ENCODE results near the gene UCK2. TPM values are rescaled to one million over a fixed set of nuclear protein-coding genes. Genes with fewer than 3 reads are reported as not detected.

Gene UCK2
- total and polyA plus RNA-seq, 2 of the 8 experiments (the other 6 are each of a cell fraction or from before 2014, with no cell fraction given) = 103 to 109 TPM

GRCh38 chr1:165852871-165853270 is 25.5 kb downstream of the UCK2 start:
- Histone ChIP-seq H3K27me3 (replicated peaks in 1 of 4; ENCODE audit: control insufficient read depth in 3 of 4, extremely low read depth in 1 of 4, insufficient read depth in 3 of 4, low read length in 3 of 4) (no peaks in the 10 kb centered on the region), H3K4me3 (ENCODE audit: extremely low read depth in 1 of 4, insufficient read depth in 2 of 4, low read depth in 3 of 4, low read length in 4 of 4) (no peak overlapping the region), H3K79me2 (ENCODE audit: control insufficient read depth in 1 of 2, insufficient read depth in 2 of 2, low read length in 2 of 2) (peaks cover 36 to 97% of the 10 kb centered on the region in 2 experiments), H4K5ac (ENCODE audit: insufficient read length, low read depth, low read length) (no peak overlapping the region), H3K23ac (ENCODE audit: insufficient read length) (no peak overlapping the region), H3K36me3 (ENCODE audit: control insufficient read depth in 2 of 4, insufficient read depth in 4 of 4, low read length in 3 of 4) (no peaks in the 10 kb centered on the region), H2BK12ac (ENCODE audit: low read depth, low read length) (no peak overlapping the region), H3K18ac (ENCODE audit: extremely low read depth, low read length) (no peak overlapping the region), H2BK120ac (replicated peaks; ENCODE audit: low read depth, low read length) (no peak overlapping the region), H3K27ac (ENCODE audit: low read depth, low read length) (no peak overlapping the region), H3K4me1 (replicated peaks in 1 of 4; ENCODE audit: control insufficient read depth in 3 of 4, insufficient read depth in 4 of 4, low read length in 3 of 4) (peaks cover 4 to 29% (median 24%) of the 10 kb centered on the region in 4 experiments), H2AFZ (ENCODE audit: low read length) (no peak overlapping the region), H2BK15ac (ENCODE audit: low read length) (no peak overlapping the region), H2BK20ac (ENCODE audit: low read length) (no peak overlapping the region), H2BK5ac (ENCODE audit: low read depth, low read length) (no peak overlapping the region), H3K4me2 (ENCODE audit: insufficient read depth in 1 of 2, low read depth in 2 of 2, low read length in 2 of 2) (no peak overlapping the region), H3K9me3 (ENCODE audit: insufficient read depth in 2 of 2, low read depth in 1 of 2, low read length in 1 of 2) (no peaks in the 10 kb centered on the region), H4K91ac (replicated peaks; ENCODE audit: insufficient read length, low read length) (no peak overlapping the region), H3K79me1 (ENCODE audit: low read depth, low read length) (peaks cover 16% of the 10 kb centered on the region), H2AK5ac (ENCODE audit: low read depth, low read length) (no peak overlapping the region), H3K56ac (replicated peaks; ENCODE audit: insufficient read length, low read depth, low read length) (no peak overlapping the region), H3K4ac (replicated peaks; ENCODE audit: insufficient read length, low read depth, low read length) (no peak overlapping the region), H3K23me2 (ENCODE audit: low read depth, low read length) (no peaks in the 10 kb centered on the region), H3K14ac (ENCODE audit: insufficient read length) (no peak overlapping the region), H4K8ac (ENCODE audit: extremely low read depth, insufficient read depth, low read length) (no peak overlapping the region), H3K9ac (replicated peaks in 1 of 4; ENCODE audit: extremely low read depth in 1 of 4, low read depth in 3 of 4, low read length in 3 of 4) (no peak overlapping the region), H4K20me1 (replicated peaks in 1 of 2; ENCODE audit: control insufficient read depth in 1 of 2, insufficient read depth in 2 of 2, low read length in 2 of 2) (peaks cover 28 to 43% of the 10 kb centered on the region in 2 experiments)
- WGBS, 2 experiments (ENCODE audit: extremely low coverage in 1 of 2, insufficient coverage in 1 of 2, insufficient read length in 1 of 2, insufficient replicate concordance in 2 of 2, low coverage in 1 of 2, low lambda C conversion rate in 2 of 2, missing lambda C conversion rate in 1 of 2) = 94% methylated on average over 2 of the region's 2 CpGs; no CpG with 5 or more reads in 1 of the 2 experiments
- no peak for FAIRE-seq
- no peak for DNase-seq (ENCODE audit: low read depth in 1 of 2, low spot score in 2 of 2)
- no peak for TF ChIP-seq CEBPB (IDR thresholded peaks at IDR 0.05; ENCODE audit: low read depth, low read length)
- TF ChIP-seq EZH2 (IDR thresholded peaks at IDR 0.05; ENCODE audit: low read depth, low read length, severe bottlenecking) = no peak
- no peak for TF ChIP-seq CBX8 (IDR thresholded peaks at IDR 0.05; ENCODE audit: borderline replicate concordance, low read depth, low read length)
- no peak for TF ChIP-seq SIRT6 (IDR thresholded peaks at IDR 0.05; ENCODE audit: low read length)
- no peak for TF ChIP-seq KDM1A (IDR thresholded peaks at IDR 0.05; ENCODE audit: borderline replicate concordance, low read length)
- TF ChIP-seq NANOG (IDR thresholded peaks at IDR 0.05; ENCODE audit: insufficient read depth, low read depth, low read length, poor library complexity, severe bottlenecking) = no peak
- no peak for TF ChIP-seq JUN (IDR thresholded peaks at IDR 0.05; ENCODE audit: low read depth, low read length)
- no peak for TF ChIP-seq SRF (IDR thresholded peaks at IDR 0.05; ENCODE audit: low read depth, low read length)
- ChIA-PET CTCF (ENCODE audit: partially characterized antibody) (interaction anchor here (1.1 to 1.4 kb wide), 2 partner anchors 17 to 42 kb away, joined by 4 to 5 read pairs; no protein-coding TSS in a partner anchor), POLR2A (ENCODE audit: partially characterized antibody) (interaction anchor here (0.8 to 1.0 kb wide), 2 partner anchors 17 to 22 kb away, joined by 3 read pairs; no protein-coding TSS in a partner anchor)

Data from H1 (cell line).